Psoas muscle (tissue), 8 donors: ENCODE results near the gene ATG5. TPM values are rescaled to one million over a fixed set of nuclear protein-coding genes. Genes with fewer than 3 reads are reported as not detected.
"Not testable (repeated sequence)": the region's sequence is repeated elsewhere in the genome, so short reads cannot be mapped to it uniquely, and the experiment has no call there.

ENCODE experiments used
- ATAC-seq, 4 donors: fragments of 200-7000 bp; cut with Tn5 transposase; one replicate each; pipeline ENCODE4 v1.9.1; 2020; ENCODE audit warnings: moderate library complexity in 3 of 4, mild to moderate bottlenecking in 2 of 4
- DNase-seq, 2 donors: peaks; one replicate each; pipeline ENCODE4 v3.0.0-alpha.2; 2020
- H3K27ac ChIP-seq: fragments of 200-600 bp; one replicate; pipeline ENCODE4 v1.8.0; 2022
- H3K27me3 ChIP-seq, 3 donors: fragments of 200-600 bp in 1 of 3; one replicate each; pipeline versions ENCODE4 v1.6.1 to v1.8.0; 2013 to 2022; ENCODE audit warnings: low read length in 2 of 3, mild to moderate bottlenecking in 2 of 3, moderate library complexity in 1 of 3; ENCODE audit not compliant: insufficient read depth in 3 of 3
- H3K36me3 ChIP-seq, 2 donors: fragments of 200-600 bp in 1 of 2; one replicate each; pipeline versions ENCODE4 v1.6.1 to v1.8.0; 2013 to 2022; ENCODE audit warnings: low read depth in 1 of 2, mild to moderate bottlenecking in 1 of 2, moderate library complexity in 1 of 2; ENCODE audit not compliant: insufficient read depth in 1 of 2
- H3K4me1 ChIP-seq: fragments of 200-600 bp; one replicate; pipeline ENCODE4 v1.8.0; 2022
- H3K4me3 ChIP-seq: fragments of 200-600 bp; one replicate; pipeline ENCODE4 v1.8.0; 2022; ENCODE audit warnings: mild to moderate bottlenecking
- H3K9me3 ChIP-seq: fragments of 200-600 bp; one replicate; pipeline ENCODE4 v1.8.0; 2022
- WGBS, 3 donors: extraction: QIAGEN DNeasy Blood & Tissue Kit; methylation state at CpG; one replicate each; pipeline versions ENCODE4 v1.1.6 to v1.1.7; 2013; 5-methylcytosine and 5-hydroxymethylcytosine counted together
- intact Hi-C, 2 donors: fragments of 100-400 bp; cut with DNase I; formaldehyde crosslinking; loops; one replicate each; pipeline versions ENCODE4 v1.11.0 to v1.14.2; 2022
- polyA plus RNA-seq, 3 donors: library from polyadenylated mRNA; stranded (reverse); fragments of 200-250 nt; gene quantifications; one replicate each; pipeline ENCODE4 v1.2.3, GENCODE V29; 2013
- total RNA-seq, 4 donors: library from RNA; stranded (reverse); fragmentation: NEBNext Ultra II Directional in 2 of 4; extraction: Animal tissue kit (Norgen Biotek cat#: 25700) in 2 of 4; gene quantifications; one replicate each; pipeline versions ENCODE4 v1.2.1 to v1.2.4, GENCODE V29; 2021 to 2023
- TF ChIP-seq, protein P1 (sequence below): fragments of 200-600 bp; IDR thresholded peaks from one replicate; pipeline ENCODE4 v1.8.0; 2022; ENCODE audit warnings: antibody characterized with exemption
- donor health status: healthy with polysubstance abuse.
- donor health status: DM: no; HTN: no; CAD: no; lungs with moderate emphysema.
- donor health status: Bipolar disorder and iron deficiency.
- donor health status: healthy.
- donor health status: DM: yes; HTN: yes; CAD: no.
- donor health status: DM: no; HTN: no; CAD: no.
- donor health status: DM: no; HTN: no; CAD: no.
- donor health status: DM: yes; HTN: yes; CAD: no.

Gene ATG5
- total and polyA plus RNA-seq, 7 donors: 13.5 to 35.7 (median 19.5) TPM

DNA sequence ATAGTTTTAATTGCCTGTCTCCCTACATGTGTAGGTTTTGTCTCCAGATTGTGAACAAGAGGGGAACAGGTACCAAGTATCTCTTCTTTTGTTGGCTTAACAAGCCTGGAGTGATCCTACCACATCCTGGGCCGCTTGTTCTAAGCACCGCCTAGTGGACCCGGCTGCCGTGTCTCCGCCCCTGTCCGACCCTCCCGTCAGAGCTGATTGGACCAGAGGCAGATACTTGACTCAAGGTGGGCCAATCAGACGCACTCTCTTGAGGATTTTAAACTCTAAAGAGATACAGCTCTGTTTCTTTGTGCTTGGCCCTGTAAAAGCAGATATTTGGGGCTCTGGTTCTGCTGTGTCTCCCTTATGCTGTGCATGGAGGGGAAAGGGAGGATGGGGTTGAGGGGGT lies 171.2 kb downstream of the ATG5 start:
- Histone ChIP-seq H3K27me3 (no peaks in the 10 kb centered on the region), H3K9me3 (no peaks in the 10 kb centered on the region), H3K36me3 (no peaks in the 10 kb centered on the region), H3K27ac (no peak overlapping the region), H3K4me3 (no peak overlapping the region), H3K4me1 (no peaks in the 10 kb centered on the region)
- TF ChIP-seq, protein P1, sequence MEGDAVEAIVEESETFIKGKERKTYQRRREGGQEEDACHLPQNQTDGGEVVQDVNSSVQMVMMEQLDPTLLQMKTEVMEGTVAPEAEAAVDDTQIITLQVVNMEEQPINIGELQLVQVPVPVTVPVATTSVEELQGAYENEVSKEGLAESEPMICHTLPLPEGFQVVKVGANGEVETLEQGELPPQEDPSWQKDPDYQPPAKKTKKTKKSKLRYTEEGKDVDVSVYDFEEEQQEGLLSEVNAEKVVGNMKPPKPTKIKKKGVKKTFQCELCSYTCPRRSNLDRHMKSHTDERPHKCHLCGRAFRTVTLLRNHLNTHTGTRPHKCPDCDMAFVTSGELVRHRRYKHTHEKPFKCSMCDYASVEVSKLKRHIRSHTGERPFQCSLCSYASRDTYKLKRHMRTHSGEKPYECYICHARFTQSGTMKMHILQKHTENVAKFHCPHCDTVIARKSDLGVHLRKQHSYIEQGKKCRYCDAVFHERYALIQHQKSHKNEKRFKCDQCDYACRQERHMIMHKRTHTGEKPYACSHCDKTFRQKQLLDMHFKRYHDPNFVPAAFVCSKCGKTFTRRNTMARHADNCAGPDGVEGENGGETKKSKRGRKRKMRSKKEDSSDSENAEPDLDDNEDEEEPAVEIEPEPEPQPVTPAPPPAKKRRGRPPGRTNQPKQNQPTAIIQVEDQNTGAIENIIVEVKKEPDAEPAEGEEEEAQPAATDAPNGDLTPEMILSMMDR: no peak
- WGBS, 3 donors: 95 to 98% (median 96%) methylated on average over 8 of the region's 8 CpGs
- intact Hi-C loops: no loop called here
- ATAC-seq (no peak), DNase-seq (no peak)

- WGBS, 3 donors: 89 to 90% (median 90%) methylated on average over 4 of the region's 4 CpGs
- TF ChIP-seq, protein P1: no peak
- intact Hi-C loops: no loop called here
- ATAC-seq: no peak
- DNase-seq: no peak
- Histone ChIP-seq H3K9me3 (no peaks in the 10 kb centered on the region), H3K4me1 (no peaks in the 10 kb centered on the region), H3K27me3 (no peaks in the 10 kb centered on the region), H3K27ac (no peak overlapping the region), H3K4me3 (no peak overlapping the region), H3K36me3 (no peaks in the 10 kb centered on the region)
Measured at GRCh38 chr6:106152952-106153351, 172.6 kb downstream of the ATG5 start.

DNA sequence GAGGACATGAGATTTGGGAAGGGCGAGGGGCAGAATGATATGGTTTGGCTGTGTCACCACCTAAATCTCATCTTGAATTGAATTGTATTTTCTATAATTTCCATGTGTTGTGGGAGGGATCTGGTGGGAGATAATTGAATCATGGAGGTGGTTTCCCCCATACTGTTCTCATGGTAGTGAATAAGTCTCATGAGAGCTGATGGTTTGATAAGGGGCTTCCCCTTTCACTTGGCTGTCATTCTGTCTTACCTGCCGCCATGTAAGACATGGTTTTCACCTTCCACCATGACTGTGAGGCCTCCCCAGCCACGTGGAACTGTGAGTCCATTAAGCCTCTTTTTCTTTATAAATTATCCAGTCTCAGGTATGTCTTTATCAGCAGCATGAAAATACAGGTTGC lies 173.1 kb downstream of the ATG5 start:
- intact Hi-C loops, H3K4me1 ChIP-seq, DNase-seq, ATAC-seq, H3K36me3 ChIP-seq, H3K27ac ChIP-seq, H3K4me3 ChIP-seq, H3K9me3 ChIP-seq, H3K27me3 ChIP-seq: not testable (repeated sequence)
- 81 to 84% (median 82%) methylated on average over 3 of the region's 3 CpGs for WGBS, 3 donors

GRCh38 chr6:106149472-106150069 lies 176.0 kb downstream of the ATG5 start:
- Histone ChIP-seq H3K4me3 (no peak overlapping the region), H3K27me3 (no peaks in the 10 kb centered on the region), H3K4me1 (no peaks in the 10 kb centered on the region), H3K36me3 (no peaks in the 10 kb centered on the region), H3K9me3 (no peaks in the 10 kb centered on the region), H3K27ac (no peak overlapping the region)
- DNase-seq (no peak), ATAC-seq (no peak)
- TF ChIP-seq, protein P1: no peak
- WGBS, 3 donors: 93 to 95% (median 95%) methylated on average over 1 of the region's 1 CpG
- intact Hi-C loops: no loop called here

- TF ChIP-seq, protein P1: no peak
- Histone ChIP-seq H3K4me3 (no peak overlapping the region), H3K36me3 (no peaks in the 10 kb centered on the region), H3K4me1 (no peaks in the 10 kb centered on the region), H3K9me3 (no peaks in the 10 kb centered on the region), H3K27ac (no peak overlapping the region), H3K27me3 (no peaks in the 10 kb centered on the region)
- intact Hi-C loops: no loop called here
- WGBS, 3 donors: 68 to 78% (median 77%) methylated on average over 2 of the region's 2 CpGs
- DNase-seq (no peak), ATAC-seq (no peak)
Measured at GRCh38 chr6:106147476-106147875, 178.1 kb downstream of the ATG5 start.
